A673 (cell line): Measurements from ENCODE around the gene APOBEC4.
"Not testable (repeated sequence)": the region's sequence is repeated elsewhere in the genome, so short reads cannot be mapped to it uniquely, and the experiment has no call there.

Source experiments
- CTCF ChIP-seq: fragments of 300-800, 200-600 bp; sonication (generic); conservative IDR thresholded peaks from 2 replicates; pipeline ENCODE4 v1.5.1; 2017; ENCODE audit warnings: low read depth, mild to moderate bottlenecking, antibody characterized with exemption, low read length, moderate library complexity, mixed read lengths
- EZH2 ChIP-seq: fragments of 200-600 bp; sonication (generic); IDR thresholded peaks from 2 replicates; pipeline ENCODE4 v1.6.1; 2017; ENCODE audit warnings: borderline replicate concordance, low read depth, mild to moderate bottlenecking, mixed read lengths, antibody characterized with exemption, low read length; ENCODE audit not compliant: poor library complexity, severe bottlenecking

GRCh38 chr1:183618202-183618601 lies 34.9 kb downstream of the APOBEC4 start:
- TF ChIP-seq EZH2, CTCF: not testable (repeated sequence)
